Retinal pigment epithelial cell (primary cell): ENCODE data around the gene ADSS1.

ENCODE experiments used
- DNase-seq: peaks from one replicate; pipeline ENCODE4 v3.0.0-alpha.2; 2010; ENCODE audit warnings: low read depth
- H3K4me3 ChIP-seq: 2 replicates; pipeline ENCODE4 v1.5.1; 2011; ENCODE audit warnings: mild to moderate bottlenecking, low read length, control low read depth, moderate library complexity
- CTCF ChIP-seq: conservative IDR thresholded peaks from 2 replicates; pipeline ENCODE4 v1.5.1; 2011; ENCODE audit warnings: low read depth, low read length, control low read depth, inconsistent platforms

The ADSS1 gene

GRCh38 chr14:104702106-104702505, 21.9 kb upstream of the ADSS1 start:
- TF ChIP-seq CTCF, result no peak
- H3K4me3 ChIP-seq, result no peak overlapping the region
- no peak for DNase-seq

GRCh38 chr14:104702673-104703072, 21.4 kb upstream of the ADSS1 start:
- no peak for DNase-seq
- H3K4me3 ChIP-seq, result no peak overlapping the region
- no peak for TF ChIP-seq CTCF

- no peak for DNase-seq
- TF ChIP-seq CTCF, result no peak
- no peak overlapping the region for H3K4me3 ChIP-seq
Observed at GRCh38 chr14:104703269-104703668, 20.8 kb upstream of the ADSS1 start.

GRCh38 chr14:104704252-104704651, 19.8 kb upstream of the ADSS1 start:
- DNase-seq, result no peak
- no peak overlapping the region for H3K4me3 ChIP-seq
- TF ChIP-seq CTCF, result no peak

- DNase-seq, result no peak
- TF ChIP-seq CTCF, result no peak
- H3K4me3 ChIP-seq, result no peak overlapping the region
Observed at GRCh38 chr14:104705340-104706047, 18.5 kb upstream of the ADSS1 start.

- no peak for TF ChIP-seq CTCF
- no peak for DNase-seq
- no peak overlapping the region for H3K4me3 ChIP-seq
Observed at GRCh38 chr14:104706733-104707607, 17.1 kb upstream of the ADSS1 start.
